Testis (tissue), 3 donors: ENCODE measurements around the gene NHEJ1. TPM values are rescaled to one million over a fixed set of nuclear protein-coding genes. Genes with fewer than 3 reads are reported as not detected.

Experiments
- DNase-seq: peaks from one replicate; pipeline ENCODE4 v3.0.0-alpha.2; 2019
- H3K27ac ChIP-seq, 2 donors: fragments of 200-600 bp; sonication (generic); one replicate each; pipeline ENCODE4 v1.5.1; 2019
- H3K27me3 ChIP-seq: fragments of 200-600 bp; sonication (generic); one replicate; pipeline ENCODE4 v1.5.1; 2019
- H3K36me3 ChIP-seq: fragments of 200-600 bp; sonication (generic); one replicate; pipeline ENCODE4 v1.5.1; 2017; ENCODE audit warnings: low read depth; ENCODE audit errors: missing control alignments
- H3K4me1 ChIP-seq: fragments of 200-600 bp; sonication (generic); one replicate; pipeline ENCODE4 v1.5.1; 2019
- H3K4me3 ChIP-seq, 2 donors: fragments of 200-600 bp; sonication (generic); one replicate each; pipeline ENCODE4 v1.5.1; 2017 to 2019
- H3K9me3 ChIP-seq: fragments of 200-600 bp; sonication (generic); one replicate; pipeline ENCODE4 v1.5.1; 2017
- POLR2A ChIP-seq: fragments of 450-650 bp; IDR thresholded peaks from one replicate; pipeline ENCODE4 v1.6.1; 2017; ENCODE audit warnings: antibody characterized with exemption, mild to moderate bottlenecking, moderate library complexity
- WGBS, 2 donors: methylation state at CpG; one replicate each; pipeline ENCODE4 v1.1.5; 2018; 5-methylcytosine and 5-hydroxymethylcytosine counted together
- intact Hi-C: fragments of 100-400 bp; cut with DNase I; formaldehyde crosslinking; loops from one replicate; pipeline ENCODE4 v1.15.1; 2023; ENCODE audit warnings: low total_unique reads
- polyA plus RNA-seq: library from polyadenylated mRNA; stranded (reverse); fragments of 350-450 nt; fragmentation: Illumina TruSeq; extraction: RNeasy Lipid Tissue Mini Kit (QIAGEN cat#74804); gene quantifications from one replicate; pipeline ENCODE4 v1.2.3, GENCODE V29; 2014; ENCODE audit warnings: low read depth, low replicate concordance; ENCODE audit not compliant: insufficient read depth
- total RNA-seq, 2 donors: library from RNA; depleted of rRNA; stranded (reverse); fragments of >200 nt; gene quantifications; one replicate each; pipeline ENCODE4 v1.2.3, GENCODE V29; 2016
- TF ChIP-seq, protein P1 (sequence below), 3 experiments: fragments of 450-650 bp in 2 of 3; fragments of 200-600 bp in 1 of 3; sonication (generic) in 1 of 3; IDR thresholded peaks; one replicate each; pipeline ENCODE4 v1.5.1; 2016 to 2019; ENCODE audit warnings: antibody characterized with exemption in 3 of 3, mild to moderate bottlenecking in 2 of 3, moderate library complexity in 1 of 3

NHEJ1 gene
- total and polyA plus RNA-seq, 3 donors from 2014 or later = 33.4 to 67.0 (median 38.5) TPM

DNA sequence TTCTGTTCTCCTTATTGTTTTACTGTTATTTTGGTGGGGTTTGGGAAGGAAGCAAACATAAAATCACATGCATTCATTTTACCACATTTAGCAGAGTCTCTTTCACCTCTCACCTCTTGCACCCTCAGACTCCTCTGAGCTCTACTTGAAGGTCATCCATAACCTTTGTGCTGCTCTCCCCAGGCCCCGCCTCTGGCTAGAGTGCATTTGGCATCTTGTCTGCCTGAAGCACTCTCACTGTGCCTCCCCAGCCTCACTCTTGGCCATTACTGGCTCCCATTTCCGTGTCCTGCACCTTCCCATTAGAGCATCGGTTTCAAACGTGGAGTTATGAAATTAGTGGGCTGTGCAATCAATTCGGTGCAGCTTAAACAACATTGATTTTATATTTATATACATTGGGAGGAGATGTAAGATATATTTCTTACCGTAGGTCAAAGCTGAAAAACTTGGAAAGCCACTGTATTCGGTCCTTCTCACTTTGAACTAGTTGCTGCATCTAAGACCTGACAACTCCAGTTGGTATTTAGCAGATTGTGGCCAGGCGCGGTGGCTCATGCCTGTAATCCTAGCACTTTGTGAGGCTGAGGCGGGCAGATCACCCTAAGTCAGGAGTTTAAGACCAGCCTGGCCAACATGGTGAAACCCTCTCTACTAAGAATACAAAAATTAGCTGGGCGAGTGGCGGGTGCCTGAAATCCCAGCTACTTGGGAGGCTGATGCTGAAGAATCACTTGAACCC is 39.0 kb upstream of the NHEJ1 start:
- intact Hi-C loops = no loop called here
- no peaks in the 10 kb centered on the region for H3K9me3 ChIP-seq
- H3K4me3 ChIP-seq = no peak overlapping the region
- WGBS, 2 donors = 76 to 84% methylated on average over 12 of the region's 12 CpGs
- H3K27ac ChIP-seq = no peak overlapping the region
- peak; percentile 14 for DNase-seq
- no peaks in the 10 kb centered on the region for H3K27me3 ChIP-seq
- H3K36me3 ChIP-seq = no peaks in the 10 kb centered on the region
- peaks cover 3% of the 10 kb centered on the region for H3K4me1 ChIP-seq
- TF ChIP-seq, protein P1, sequence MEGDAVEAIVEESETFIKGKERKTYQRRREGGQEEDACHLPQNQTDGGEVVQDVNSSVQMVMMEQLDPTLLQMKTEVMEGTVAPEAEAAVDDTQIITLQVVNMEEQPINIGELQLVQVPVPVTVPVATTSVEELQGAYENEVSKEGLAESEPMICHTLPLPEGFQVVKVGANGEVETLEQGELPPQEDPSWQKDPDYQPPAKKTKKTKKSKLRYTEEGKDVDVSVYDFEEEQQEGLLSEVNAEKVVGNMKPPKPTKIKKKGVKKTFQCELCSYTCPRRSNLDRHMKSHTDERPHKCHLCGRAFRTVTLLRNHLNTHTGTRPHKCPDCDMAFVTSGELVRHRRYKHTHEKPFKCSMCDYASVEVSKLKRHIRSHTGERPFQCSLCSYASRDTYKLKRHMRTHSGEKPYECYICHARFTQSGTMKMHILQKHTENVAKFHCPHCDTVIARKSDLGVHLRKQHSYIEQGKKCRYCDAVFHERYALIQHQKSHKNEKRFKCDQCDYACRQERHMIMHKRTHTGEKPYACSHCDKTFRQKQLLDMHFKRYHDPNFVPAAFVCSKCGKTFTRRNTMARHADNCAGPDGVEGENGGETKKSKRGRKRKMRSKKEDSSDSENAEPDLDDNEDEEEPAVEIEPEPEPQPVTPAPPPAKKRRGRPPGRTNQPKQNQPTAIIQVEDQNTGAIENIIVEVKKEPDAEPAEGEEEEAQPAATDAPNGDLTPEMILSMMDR (IDR thresholded peaks at IDR 0.05) = no peak
- no peak for TF ChIP-seq POLR2A

DNA sequence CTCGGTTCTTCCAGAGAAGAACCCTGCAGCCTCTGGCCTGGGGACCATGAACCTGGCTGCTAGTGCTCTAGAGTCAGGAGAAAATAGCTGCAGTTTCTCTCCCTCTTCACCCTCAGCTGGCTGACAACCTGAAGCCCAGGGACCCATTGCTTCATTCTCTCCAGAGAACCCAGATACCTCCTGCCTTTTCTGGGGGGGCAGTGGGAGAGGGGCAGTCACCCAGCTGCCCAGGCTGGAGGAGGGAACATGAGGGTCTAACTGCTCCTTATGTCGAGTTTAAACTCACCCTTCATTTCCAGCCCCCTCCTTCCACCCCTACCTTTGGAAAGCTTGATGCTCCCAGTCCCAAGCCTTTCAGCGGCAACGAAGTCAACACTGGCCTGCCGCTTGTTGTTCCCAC is 38.4 kb upstream of the NHEJ1 start:
- 76 to 79% methylated on average over 5 of the region's 5 CpGs for WGBS, 2 donors
- no peaks in the 10 kb centered on the region for H3K27me3 ChIP-seq
- TF ChIP-seq, protein P1 (IDR thresholded peaks at IDR 0.05) = no peak
- no peak for TF ChIP-seq POLR2A
- DNase-seq = peak; percentile 10
- no peaks in the 10 kb centered on the region for H3K9me3 ChIP-seq
- intact Hi-C loops = no loop called here
- no peaks in the 10 kb centered on the region for H3K36me3 ChIP-seq
- H3K27ac ChIP-seq = no peak overlapping the region
- H3K4me1 ChIP-seq = peaks cover 3% of the 10 kb centered on the region
- H3K4me3 ChIP-seq = no peak overlapping the region

DNA sequence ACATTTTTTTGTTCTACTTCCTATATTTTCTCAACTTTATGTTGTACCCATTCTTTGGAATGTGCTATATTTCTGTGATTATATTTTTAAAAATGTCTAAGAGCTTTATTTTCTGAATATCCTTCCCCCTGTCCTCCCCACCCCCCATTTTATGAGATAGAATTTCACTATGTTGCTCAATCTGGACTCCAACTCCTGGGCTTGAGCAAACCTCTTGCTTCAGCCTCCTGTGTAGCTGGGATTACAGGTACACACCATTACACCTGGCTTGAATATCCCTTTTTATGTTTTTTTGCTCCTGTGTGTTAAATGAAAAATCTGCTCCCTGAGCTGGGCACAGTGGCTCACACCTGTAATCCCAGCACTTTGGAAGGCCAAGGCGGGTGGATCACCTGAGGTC is 36.8 kb upstream of the NHEJ1 start:
- TF ChIP-seq, protein P1 (IDR thresholded peaks at IDR 0.05) = no peak
- no peak for TF ChIP-seq POLR2A
- H3K36me3 ChIP-seq = no peaks in the 10 kb centered on the region
- peaks cover 3% of the 10 kb centered on the region for H3K4me1 ChIP-seq
- WGBS, 2 donors = 82 to 100% methylated on average over 1 of the region's 1 CpG
- H3K27ac ChIP-seq = no peak overlapping the region
- H3K4me3 ChIP-seq = no peak overlapping the region
- no peaks in the 10 kb centered on the region for H3K27me3 ChIP-seq
- DNase-seq = no peak
- intact Hi-C loops = no loop called here
- no peaks in the 10 kb centered on the region for H3K9me3 ChIP-seq

DNA sequence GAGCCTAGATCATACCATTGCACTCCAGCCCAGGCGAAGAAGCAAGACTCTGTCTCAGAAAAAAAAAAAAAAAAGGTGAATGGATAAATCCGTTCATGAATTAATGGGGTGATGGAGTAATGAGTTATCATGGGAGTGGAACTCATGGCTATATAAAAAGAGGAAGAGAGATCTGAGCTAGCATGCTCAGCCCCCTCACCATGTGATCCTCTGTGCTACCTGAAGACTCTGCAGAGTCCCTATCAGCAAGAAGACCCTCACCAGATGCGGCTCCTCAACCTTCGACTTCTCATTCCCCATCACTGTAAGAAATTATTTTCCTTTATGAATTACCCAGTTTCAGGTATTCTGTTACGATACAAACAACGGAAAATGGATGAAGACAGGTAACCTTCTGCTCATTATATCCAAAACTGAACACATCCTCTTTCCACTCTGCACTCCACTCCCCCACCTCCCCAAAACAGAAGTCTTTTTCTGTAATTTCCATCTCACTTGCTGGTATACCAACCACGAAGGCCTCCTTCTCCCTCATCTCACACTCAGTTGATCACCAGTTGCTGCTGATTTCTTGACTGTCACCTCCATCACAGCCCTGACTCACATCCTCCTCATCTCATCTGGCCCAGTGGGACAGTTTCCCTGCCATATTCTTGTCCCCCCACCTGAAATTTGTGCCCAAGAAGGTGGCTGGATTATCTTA is 26.3 kb upstream of the NHEJ1 start:
- Histone ChIP-seq H3K4me1 (no peaks in the 10 kb centered on the region), H3K9me3 (no peaks in the 10 kb centered on the region), H3K36me3 (no peaks in the 10 kb centered on the region), H3K27ac (no peak overlapping the region), H3K4me3 (no peak overlapping the region), H3K27me3 (no peaks in the 10 kb centered on the region)
- intact Hi-C loops = no loop called here
- 88 to 90% methylated on average over 7 of the region's 7 CpGs for WGBS, 2 donors
- no peak for DNase-seq
- TF ChIP-seq POLR2A = no peak
- TF ChIP-seq, protein P1 (IDR thresholded peaks at IDR 0.05) = no peak
